GM19193 (cell line): Measurements from ENCODE around the gene POLR1E.

Experiments used
- POLR2A ChIP-seq: IDR thresholded peaks from 4 replicates; pipeline ENCODE4 v1.6.1; 2011; ENCODE audit not compliant: insufficient read depth, insufficient read length; ENCODE audit errors: extremely low read depth

POLR1E gene, protein sequence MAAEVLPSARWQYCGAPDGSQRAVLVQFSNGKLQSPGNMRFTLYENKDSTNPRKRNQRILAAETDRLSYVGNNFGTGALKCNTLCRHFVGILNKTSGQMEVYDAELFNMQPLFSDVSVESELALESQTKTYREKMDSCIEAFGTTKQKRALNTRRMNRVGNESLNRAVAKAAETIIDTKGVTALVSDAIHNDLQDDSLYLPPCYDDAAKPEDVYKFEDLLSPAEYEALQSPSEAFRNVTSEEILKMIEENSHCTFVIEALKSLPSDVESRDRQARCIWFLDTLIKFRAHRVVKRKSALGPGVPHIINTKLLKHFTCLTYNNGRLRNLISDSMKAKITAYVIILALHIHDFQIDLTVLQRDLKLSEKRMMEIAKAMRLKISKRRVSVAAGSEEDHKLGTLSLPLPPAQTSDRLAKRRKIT

DNA sequence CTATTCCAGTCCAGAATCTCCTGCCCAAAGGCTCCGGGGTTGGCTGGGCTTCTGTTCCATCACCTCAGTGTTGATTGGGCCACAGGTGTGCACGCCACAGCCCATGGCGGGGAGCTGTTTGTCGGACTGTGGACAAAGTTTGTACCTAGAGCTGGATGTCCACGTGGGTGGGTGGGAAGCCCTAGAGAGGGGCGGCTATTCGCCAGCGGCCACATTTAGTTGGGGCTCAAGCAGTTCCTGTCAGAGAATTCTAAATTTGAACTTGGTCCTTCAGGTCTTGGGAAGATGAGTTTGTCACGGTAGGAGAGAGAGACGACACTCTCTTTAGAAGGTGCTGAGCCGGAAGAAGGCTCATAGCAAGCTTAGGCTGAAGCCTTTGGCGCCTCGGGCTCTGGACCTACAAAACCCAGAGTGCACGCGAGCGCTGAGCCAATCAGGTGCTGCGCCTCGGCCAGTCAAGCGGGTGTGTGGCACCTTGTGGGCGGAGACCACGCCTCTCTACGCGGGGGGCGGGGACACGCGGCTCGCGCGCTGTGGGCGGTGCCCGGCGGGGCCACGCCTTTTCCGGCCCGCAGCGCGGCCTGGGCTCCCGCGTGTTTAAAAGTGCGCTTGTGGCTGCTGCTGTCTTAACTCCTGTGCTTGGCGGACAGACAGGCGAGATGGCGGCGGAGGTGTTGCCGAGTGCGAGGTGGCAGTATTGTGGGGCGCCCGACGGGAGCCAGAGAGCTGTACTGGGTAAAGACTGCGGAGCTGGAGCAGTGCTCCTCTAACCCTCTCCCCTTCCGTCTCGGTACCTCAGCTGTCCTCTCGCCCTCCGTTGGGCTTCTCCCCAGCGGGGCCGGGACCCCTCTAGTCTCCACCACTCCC lies at the start of gene POLR1E:
TSS of gene POLR1E (plus strand) at position 560 of the 867 bp plus-strand sequence. CDS start at position 660, 100 bp downstream.
- TF ChIP-seq POLR2A = peak; percentile 95

DNA sequence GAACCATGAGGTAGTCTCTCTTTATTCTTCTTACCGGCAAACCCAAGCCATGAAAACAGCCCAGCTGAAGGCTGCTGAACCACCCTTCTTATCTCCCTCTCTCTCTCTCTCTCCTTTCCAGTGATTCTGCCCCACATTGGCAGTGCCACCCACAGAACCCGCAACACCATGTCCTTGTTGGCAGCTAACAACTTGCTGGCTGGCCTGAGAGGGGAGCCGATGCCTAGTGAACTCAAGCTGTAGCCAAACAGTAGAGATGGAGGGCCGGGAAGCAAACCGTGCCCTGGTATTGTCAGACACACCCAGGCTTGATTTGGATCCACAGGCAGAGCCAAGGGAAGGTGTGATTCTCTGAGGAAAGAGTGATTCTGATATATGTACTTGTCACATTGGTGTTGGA lies 49.2 kb upstream of the POLR1E start:
- TF ChIP-seq POLR2A = no peak

DNA sequence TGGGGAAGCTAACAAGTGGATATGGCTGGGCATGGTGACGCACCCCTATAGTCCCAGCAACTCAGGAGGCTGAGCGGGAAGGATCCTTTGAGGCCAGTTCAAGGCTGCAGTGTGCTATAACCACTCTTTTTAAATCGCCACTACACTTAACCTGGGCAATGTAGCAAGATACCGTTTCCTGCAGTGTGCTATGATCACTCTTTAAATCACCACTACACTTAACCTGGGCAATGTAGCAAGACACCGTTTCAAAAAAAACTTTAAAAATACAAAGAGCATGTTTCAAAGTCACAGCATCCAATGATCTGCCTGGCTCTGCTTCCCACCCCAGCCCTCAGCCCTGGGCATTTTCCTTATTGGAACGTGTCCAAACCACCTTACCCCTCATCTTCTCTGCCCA lies 48.7 kb upstream of the POLR1E start:
- TF ChIP-seq POLR2A = no peak

DNA sequence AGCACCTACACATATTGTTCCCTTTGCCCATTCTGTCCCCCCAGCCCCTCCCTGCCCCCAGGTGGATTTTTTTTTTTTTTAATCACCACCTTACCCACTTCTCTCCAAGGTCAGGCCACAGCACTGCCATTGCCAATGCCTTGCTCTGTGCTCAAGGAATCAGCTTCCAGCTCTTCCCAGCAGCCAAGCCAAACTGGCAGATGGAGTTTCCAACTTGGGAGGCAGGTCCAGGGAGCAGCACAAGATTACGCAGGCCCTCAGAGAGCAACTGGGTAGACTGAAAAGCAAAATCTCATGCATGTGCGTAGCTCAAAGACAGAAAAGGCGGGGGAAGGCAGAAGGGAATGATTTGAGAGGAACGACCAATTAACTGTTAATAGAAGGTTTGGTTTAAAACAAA lies 48.1 kb upstream of the POLR1E start:
- TF ChIP-seq POLR2A = no peak

DNA sequence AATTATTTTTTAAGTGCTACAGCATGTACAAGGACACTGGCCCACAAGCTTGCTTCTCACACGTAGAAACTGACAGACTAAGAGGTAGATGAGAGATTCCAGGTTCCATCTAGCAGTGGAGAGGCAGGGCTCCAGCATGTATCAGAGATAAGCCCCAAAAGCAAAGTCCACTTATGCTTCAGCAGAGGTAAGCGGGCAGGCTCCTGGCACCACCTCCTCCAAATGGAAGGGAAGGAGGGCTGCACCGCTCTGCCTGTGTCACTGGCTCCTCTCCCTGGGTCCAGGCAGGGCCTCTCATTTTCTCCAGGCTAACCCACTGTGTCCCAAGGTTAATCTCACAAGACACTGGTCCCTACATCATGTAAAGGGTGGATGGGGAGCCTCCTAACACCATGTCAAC lies 47.4 kb upstream of the POLR1E start:
- TF ChIP-seq POLR2A = peak; percentile 19

DNA sequence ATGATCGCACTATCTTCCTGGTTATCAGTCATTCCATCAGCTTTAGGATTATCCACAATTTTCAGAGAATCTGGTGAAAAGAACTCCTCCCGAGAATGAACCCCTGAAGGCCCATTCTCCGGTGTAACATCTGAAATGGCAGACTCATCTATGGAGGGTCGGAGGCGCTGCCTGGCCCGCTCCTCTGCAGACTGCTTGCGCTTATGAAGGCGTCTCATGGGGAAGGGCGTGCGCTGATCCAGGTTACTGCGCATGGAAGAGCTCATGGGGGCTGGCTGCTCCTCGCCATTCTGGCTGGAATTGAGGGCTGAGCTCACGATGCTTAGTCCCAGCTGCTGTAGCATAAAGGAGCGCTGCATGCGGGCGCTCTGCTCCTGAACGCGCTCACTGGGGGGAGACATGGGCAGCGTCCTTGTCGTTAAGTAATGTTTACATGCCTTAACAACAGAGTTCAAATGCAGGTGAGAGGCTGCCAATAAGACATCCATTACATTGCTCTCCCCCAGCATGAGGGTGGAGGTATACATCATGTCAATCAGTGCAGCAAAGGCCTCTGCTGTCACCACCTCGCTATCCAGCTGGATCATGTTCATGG lies 43.9 kb upstream of the POLR1E start:
- TF ChIP-seq POLR2A = no peak

DNA sequence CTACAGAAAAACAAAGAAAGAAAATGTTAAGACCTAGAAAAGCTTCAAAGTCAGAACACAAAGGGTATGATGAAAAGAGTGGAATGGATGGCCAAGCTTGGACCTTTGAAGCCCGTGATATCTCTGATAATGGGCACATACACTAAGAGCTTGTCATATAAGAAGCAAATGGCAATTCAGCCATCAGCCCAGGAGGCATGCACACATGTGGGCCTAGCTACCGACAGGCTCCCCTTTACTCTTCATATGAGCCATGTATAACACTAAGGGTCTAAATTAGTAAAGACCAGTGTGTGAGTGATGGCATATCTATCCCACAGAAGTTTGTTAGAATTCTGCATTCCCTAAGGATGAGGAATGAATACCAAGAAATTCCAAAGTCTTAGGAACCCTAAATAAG lies 43.2 kb upstream of the POLR1E start:
- no peak for TF ChIP-seq POLR2A

DNA sequence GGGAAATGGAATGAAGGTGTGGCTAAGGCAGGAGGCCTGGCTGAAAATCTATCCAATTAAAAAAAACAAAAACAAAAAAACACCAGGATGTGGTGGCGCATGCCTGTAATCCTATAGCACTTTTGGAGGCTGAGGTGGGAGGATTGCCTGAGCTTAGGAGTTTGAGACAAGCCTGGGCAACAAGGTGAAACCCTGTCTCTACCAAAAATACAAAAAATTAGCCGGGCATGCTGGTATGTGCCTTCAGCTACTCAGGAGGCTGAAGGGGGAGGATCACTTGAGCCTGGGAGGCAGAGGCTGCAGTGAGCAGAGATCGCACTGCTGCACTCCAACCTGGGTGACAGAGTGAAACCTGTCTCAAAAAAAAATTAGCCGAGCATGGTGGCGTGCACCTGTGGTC lies 42.2 kb upstream of the POLR1E start:
- TF ChIP-seq POLR2A = no peak

DNA sequence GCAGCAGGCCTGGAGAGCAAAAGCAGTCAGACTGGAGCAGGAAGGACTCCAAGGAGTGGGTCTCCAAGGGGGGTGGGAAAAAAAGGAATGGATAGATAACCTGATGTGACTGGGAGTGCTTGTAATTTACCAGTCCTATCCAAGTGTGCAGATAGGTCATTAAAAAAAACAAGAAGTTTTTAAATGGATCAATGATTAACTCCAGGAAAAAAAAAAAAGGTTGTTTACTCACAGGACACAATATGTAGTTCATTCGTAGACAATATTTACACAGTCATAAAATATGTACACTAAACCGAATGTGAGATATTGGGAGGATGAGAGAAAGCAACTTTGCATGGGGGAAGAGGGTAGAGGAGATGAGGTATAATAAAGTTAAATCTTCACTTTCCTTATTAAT lies 40.9 kb upstream of the POLR1E start:
- TF ChIP-seq POLR2A = no peak

DNA sequence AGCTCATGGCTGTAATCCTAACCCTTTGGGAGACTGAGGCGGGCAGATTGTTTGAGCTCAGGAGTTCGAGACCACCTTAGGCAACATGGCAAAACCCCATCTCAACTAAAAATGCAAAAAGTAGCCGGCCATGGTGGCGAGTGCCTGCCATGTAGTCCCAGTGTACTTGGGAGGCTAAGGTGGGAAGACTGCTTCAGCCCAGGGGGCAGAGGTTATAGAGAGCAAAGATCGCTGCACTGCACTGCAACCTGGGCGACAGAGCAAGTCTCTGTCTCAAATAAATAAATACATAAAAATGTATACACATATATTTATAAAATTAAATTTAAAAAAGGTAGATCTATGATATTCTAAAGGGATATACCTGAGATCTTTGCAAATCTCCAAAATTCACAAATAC lies 39.9 kb upstream of the POLR1E start:
- TF ChIP-seq POLR2A = no peak

DNA sequence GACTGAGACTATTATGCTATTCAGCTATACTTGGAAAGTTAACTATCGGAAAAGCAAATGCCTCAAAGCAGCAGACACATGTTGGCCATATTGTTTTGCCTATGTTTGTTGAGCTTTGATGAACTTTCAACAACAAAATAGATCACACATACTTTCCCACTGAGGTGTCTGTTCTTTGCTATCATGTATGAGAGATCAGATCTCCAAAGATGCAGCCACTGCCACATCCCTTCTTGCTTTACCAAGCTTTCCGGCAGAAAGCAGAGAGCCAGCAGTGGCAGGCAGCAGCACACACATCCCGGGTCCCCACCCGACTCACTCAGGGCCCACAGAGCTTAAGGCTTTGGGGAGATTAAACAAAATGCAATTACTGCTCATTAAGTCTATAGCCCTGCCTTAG lies 39.3 kb upstream of the POLR1E start:
- no peak for TF ChIP-seq POLR2A

DNA sequence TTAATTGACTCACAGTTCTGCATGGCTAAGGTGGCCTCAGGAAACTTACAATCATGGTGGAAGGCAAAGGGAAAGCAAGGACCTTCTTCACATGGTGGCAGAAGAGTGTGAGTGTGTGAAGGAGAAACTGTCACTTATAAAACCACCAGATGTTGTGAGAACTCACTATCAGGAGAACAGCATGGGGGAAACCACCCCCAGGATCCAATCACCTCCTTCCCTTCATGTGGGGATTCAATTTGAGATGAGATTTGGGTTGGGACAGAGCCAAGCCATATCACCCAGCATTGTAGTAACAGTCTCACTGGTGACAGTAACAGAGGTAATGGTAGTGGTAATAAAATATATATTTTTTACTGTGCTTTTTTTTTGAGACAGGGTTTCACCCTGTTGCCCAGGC lies 38.6 kb upstream of the POLR1E start:
- no peak for TF ChIP-seq POLR2A

DNA sequence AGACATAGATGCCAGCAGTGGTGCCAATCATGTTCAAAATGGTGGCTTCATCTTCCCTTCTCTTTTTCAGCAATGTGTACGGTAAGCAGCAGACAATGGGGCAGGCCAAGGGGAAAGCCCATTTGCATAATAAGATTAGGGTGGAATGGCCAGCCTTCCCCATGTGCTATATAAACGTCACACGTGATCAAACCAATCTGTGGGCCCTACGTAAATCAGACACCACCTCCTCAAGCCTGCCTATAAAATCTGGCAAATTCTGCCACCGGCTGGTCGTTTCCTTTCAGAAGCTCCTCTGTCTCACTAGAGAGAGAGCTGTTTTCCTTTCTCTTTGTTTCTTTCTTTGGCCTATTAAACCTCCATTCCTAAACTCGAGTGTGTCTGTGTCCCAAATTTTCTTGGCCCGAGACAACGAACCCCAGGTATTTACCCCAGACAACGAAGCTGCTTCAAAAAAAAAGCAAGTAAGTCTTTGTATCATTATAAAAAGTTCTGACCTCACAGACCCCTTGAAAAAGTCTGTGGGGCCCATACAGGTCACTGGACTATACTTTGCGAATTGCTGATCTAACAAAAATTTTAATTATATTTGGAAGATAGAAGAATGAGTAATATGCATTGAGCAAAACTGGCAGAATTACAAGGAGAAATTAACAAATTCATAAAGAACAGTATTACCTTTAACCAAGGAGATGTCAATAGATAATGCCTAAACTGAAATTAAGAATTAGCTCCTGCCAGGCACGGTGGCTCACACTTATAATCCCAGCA lies 35.7 kb upstream of the POLR1E start:
- no peak for TF ChIP-seq POLR2A

DNA sequence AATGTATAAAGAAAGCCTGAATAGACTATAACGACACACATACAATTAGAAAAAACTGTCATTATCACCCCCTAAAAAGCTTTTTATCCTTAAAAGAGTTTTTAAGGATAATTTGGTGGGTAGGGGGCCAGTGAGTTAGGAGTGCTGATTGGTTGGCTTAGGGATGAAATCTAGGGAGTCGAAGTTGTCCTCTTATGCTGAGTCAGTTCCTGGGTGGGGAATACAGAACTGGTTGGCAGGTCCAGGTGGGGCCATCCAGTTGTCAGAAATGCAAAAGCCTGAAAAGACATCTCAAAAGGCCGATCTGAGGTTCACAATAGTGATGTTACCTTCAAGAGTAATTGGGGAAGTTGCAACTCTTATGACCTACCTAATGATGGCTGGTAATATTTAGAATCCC lies 34.1 kb upstream of the POLR1E start:
- TF ChIP-seq POLR2A = no peak

DNA sequence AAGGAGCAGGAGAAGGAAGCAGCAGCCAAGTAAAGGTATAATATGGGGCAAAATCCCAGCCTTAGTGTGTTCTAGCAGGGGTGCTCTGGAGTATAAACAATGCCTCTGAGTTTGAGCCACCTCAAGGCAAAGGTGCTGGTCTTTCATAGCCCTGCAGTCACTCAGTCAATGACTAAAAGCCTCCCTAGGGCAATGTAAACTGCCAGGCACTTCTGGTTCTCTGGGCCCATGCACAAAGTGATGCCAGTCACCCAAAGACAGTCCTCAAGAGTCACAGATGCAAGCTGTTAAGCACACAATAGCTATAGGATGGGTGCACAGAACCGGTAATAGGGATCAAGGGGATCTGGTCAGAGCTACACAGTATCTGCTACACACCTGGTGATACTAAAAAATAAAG lies 33.1 kb upstream of the POLR1E start:
- TF ChIP-seq POLR2A = no peak
